Mesendoderm (in vitro differentiated cells): Measurements from ENCODE around the gene MAN1A2.
"Not testable (repeated sequence)": the region's sequence is repeated elsewhere in the genome, so short reads cannot be mapped to it uniquely, and the experiment has no call there.

ENCODE experiments used
- DNase-seq: peaks from one replicate; pipeline ENCODE4 v3.0.0; 2013
- H2AK5ac ChIP-seq: 2 replicates; pipeline ENCODE4 v1.6.1; 2013; ENCODE audit warnings: low read length, inconsistent platforms
- H2BK120ac ChIP-seq: 2 replicates; pipeline ENCODE4 v1.6.1; 2013; ENCODE audit warnings: low read depth, mild to moderate bottlenecking, low read length, moderate library complexity, mixed read lengths
- H2BK15ac ChIP-seq: replicated peaks from 2 replicates; pipeline ENCODE4 v1.6.1; 2013; ENCODE audit warnings: low read depth, mild to moderate bottlenecking, moderate library complexity
- H2BK5ac ChIP-seq: 2 replicates; pipeline ENCODE4 v1.6.1; 2013; ENCODE audit warnings: low read length, inconsistent platforms
- H3K18ac ChIP-seq: 2 replicates; pipeline ENCODE4 v1.6.1; 2013; ENCODE audit warnings: mild to moderate bottlenecking, low read length, mixed read lengths
- H3K23ac ChIP-seq: one replicate; pipeline ENCODE4 v1.6.1; 2013; ENCODE audit warnings: low read length
- H3K27ac ChIP-seq: 2 replicates; pipeline ENCODE4 v1.5.1; 2013; ENCODE audit warnings: low read depth, mild to moderate bottlenecking, inconsistent platforms, low read length, moderate library complexity
- H3K27me3 ChIP-seq: 2 replicates; pipeline ENCODE4 v1.6.1; 2013; ENCODE audit warnings: low read length, control low read depth, mild to moderate bottlenecking, inconsistent platforms; ENCODE audit not compliant: insufficient read depth, poor library complexity
- H3K36me3 ChIP-seq: 2 replicates; pipeline ENCODE4 v1.6.1; 2013; ENCODE audit warnings: low read length, inconsistent platforms; ENCODE audit not compliant: control insufficient read depth, insufficient read depth
- H3K4ac ChIP-seq: one replicate; pipeline ENCODE4 v1.6.1; 2013; ENCODE audit warnings: low read depth, mild to moderate bottlenecking, low read length, moderate library complexity
- H3K4me1 ChIP-seq: 2 replicates; pipeline ENCODE4 v1.6.1; 2013; ENCODE audit warnings: low read depth, low read length, inconsistent platforms; ENCODE audit not compliant: control insufficient read depth
- H3K4me2 ChIP-seq: 2 replicates; pipeline ENCODE4 v1.6.1; 2013; ENCODE audit warnings: low read length
- H3K4me3 ChIP-seq: 2 replicates; pipeline ENCODE4 v1.5.1; 2013; ENCODE audit warnings: mild to moderate bottlenecking, low read length
- H3K56ac ChIP-seq: one replicate; pipeline ENCODE4 v1.6.1; 2013; ENCODE audit warnings: low read length
- H3K79me1 ChIP-seq: 2 replicates; pipeline ENCODE4 v1.6.1; 2013; ENCODE audit warnings: low read length, inconsistent platforms
- H3K79me2 ChIP-seq: 2 replicates; pipeline ENCODE4 v1.6.1; 2013; ENCODE audit warnings: mild to moderate bottlenecking, low read length; ENCODE audit not compliant: control insufficient read depth, insufficient read depth
- H3K9ac ChIP-seq: 2 replicates; pipeline ENCODE4 v1.6.1; 2013; ENCODE audit warnings: low read length, inconsistent platforms
- H4K5ac ChIP-seq: one replicate; pipeline ENCODE4 v1.6.1; 2013; ENCODE audit warnings: low read length
- H4K8ac ChIP-seq: one replicate; pipeline ENCODE4 v1.6.1; 2013; ENCODE audit warnings: low read depth, mild to moderate bottlenecking, control low read depth, low read length, moderate library complexity
- WGBS: extraction: QIAGEN DNeasy Blood & Tissue Kit; methylation state at CpG from one replicate; pipeline ENCODE4 v1.1.7; 2013; ENCODE audit warnings: low lambda C conversion rate, missing lambda C conversion rate; ENCODE audit not compliant: insufficient coverage; ENCODE audit errors: extremely low coverage; 5-methylcytosine and 5-hydroxymethylcytosine counted together

MAN1A2 gene

GRCh38 chr1:117466761-117467160, 99.5 kb downstream of the MAN1A2 start:
- no peak overlapping the region for H2BK5ac ChIP-seq
- no peak overlapping the region for H4K8ac ChIP-seq
- H3K56ac ChIP-seq = no peak overlapping the region
- no peak for DNase-seq
- no peak overlapping the region for H3K27ac ChIP-seq
- no peaks in the 10 kb centered on the region for H3K27me3 ChIP-seq
- no peak overlapping the region for H4K5ac ChIP-seq
- no peaks in the 10 kb centered on the region for H3K4me1 ChIP-seq
- no peak overlapping the region for H2AK5ac ChIP-seq
- H3K79me1 ChIP-seq = no peaks in the 10 kb centered on the region
- H3K79me2 ChIP-seq = no peaks in the 10 kb centered on the region
- H2BK15ac ChIP-seq = no peak overlapping the region
- H3K4me3 ChIP-seq = no peak overlapping the region
- no peaks in the 10 kb centered on the region for H3K36me3 ChIP-seq
- no peak overlapping the region for H3K23ac ChIP-seq
- no peak overlapping the region for H3K4ac ChIP-seq
- H3K9ac ChIP-seq = no peak overlapping the region
- no peak overlapping the region for H3K4me2 ChIP-seq
- H3K18ac ChIP-seq = no peak overlapping the region
- H2BK120ac ChIP-seq = no peak overlapping the region

DNA sequence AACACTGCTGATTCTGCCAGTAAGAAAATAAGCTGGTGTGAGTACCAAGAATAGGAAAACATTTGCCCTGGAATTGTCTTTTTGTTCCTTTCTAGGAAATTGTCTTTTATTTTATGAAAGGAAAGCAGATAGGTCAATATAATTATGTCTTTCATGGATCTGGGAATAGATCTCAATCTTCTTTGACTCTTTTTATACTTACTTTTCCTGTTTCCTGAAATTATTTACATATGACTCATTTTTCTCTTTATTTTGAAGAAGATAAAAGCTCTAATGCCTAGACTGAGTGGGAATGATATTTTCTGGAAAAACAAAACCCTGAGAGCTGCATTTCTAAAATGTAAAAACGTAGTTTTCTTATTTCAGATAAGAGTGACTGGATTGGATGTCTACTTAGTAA, 100.1 kb downstream of the MAN1A2 start:
- DNase-seq = no peak
- H3K23ac ChIP-seq = no peak overlapping the region
- no peak overlapping the region for H3K4me2 ChIP-seq
- H2AK5ac ChIP-seq = no peak overlapping the region
- H2BK5ac ChIP-seq = no peak overlapping the region
- H2BK120ac ChIP-seq = no peak overlapping the region
- no peaks in the 10 kb centered on the region for H3K36me3 ChIP-seq
- no peak overlapping the region for H3K18ac ChIP-seq
- H3K4me3 ChIP-seq = no peak overlapping the region
- H3K79me1 ChIP-seq = no peaks in the 10 kb centered on the region
- H4K8ac ChIP-seq = no peak overlapping the region
- no peak overlapping the region for H3K56ac ChIP-seq
- H3K27ac ChIP-seq = no peak overlapping the region
- H3K79me2 ChIP-seq = no peaks in the 10 kb centered on the region
- H2BK15ac ChIP-seq = no peak overlapping the region
- no peak overlapping the region for H4K5ac ChIP-seq
- no peaks in the 10 kb centered on the region for H3K27me3 ChIP-seq
- H3K9ac ChIP-seq = no peak overlapping the region
- H3K4ac ChIP-seq = no peak overlapping the region
- H3K4me1 ChIP-seq = no peaks in the 10 kb centered on the region
- WGBS = no CpG with 5 or more reads among the region's 1 CpG

- Histone ChIP-seq H3K27ac (no peak overlapping the region), H3K4ac (no peak overlapping the region), H2BK15ac (no peak overlapping the region), H2BK120ac (no peak overlapping the region), H4K5ac (no peak overlapping the region), H3K4me1 (no peaks in the 10 kb centered on the region), H3K27me3 (no peaks in the 10 kb centered on the region), H3K36me3 (no peaks in the 10 kb centered on the region), H3K56ac (no peak overlapping the region), H3K9ac (no peak overlapping the region), H3K23ac (no peak overlapping the region), H2BK5ac (no peak overlapping the region), H2AK5ac (no peak overlapping the region), H4K8ac (no peak overlapping the region), H3K4me2 (no peak overlapping the region), H3K4me3 (no peak overlapping the region), H3K79me1 (no peaks in the 10 kb centered on the region), H3K18ac (no peak overlapping the region), H3K79me2 (no peaks in the 10 kb centered on the region)
- DNase-seq = no peak
Measured at GRCh38 chr1:117473063-117473462, 105.8 kb downstream of the MAN1A2 start.

DNA sequence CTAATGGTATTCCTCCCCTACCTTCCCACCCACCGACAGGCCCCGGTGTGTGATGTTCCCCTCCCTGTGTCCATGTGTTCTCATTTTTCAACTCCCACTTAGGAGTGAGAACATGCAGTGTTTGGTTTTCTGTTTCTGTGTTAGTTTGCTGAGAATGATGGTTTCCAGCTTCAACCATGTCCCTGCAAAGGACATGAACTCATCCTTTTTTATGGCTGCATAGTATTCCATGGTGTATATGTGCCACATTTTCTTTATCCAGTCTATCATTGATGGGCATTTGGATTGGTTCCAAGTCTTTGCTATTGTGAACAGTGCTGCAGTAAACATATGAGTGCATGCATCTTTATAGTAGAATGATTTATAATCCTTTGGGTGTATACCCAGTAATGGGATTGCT, 108.2 kb downstream of the MAN1A2 start:
- H3K27ac ChIP-seq, H3K36me3 ChIP-seq, H2BK15ac ChIP-seq, H3K27me3 ChIP-seq, H3K9ac ChIP-seq, H3K23ac ChIP-seq, H2AK5ac ChIP-seq, H3K4me1 ChIP-seq, H2BK5ac ChIP-seq, H3K18ac ChIP-seq, H2BK120ac ChIP-seq, H4K8ac ChIP-seq, H3K4me2 ChIP-seq, H4K5ac ChIP-seq, H3K79me2 ChIP-seq, H3K4me3 ChIP-seq, H3K79me1 ChIP-seq, H3K56ac ChIP-seq, H3K4ac ChIP-seq, DNase-seq: not testable (repeated sequence)
- no CpG with 5 or more reads among the region's 2 CpGs for WGBS

DNA sequence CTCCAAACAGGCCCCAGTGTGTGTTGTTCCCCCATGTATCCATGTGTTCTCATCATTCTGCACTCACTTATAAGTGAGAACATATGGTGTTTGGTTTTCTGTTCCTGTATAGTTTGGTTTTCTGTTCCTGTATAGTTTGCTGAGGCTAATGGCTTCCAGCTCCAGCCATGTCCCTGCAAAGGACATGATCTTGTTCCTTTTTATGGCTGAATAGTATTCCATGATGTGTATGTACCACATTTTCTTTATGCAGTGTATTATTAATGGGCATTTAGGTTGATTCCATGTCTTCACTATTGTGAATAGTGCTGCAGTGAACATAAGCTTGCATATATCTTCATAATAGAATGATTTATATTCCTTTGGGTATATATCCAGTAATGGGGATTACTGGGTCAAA, 111.8 kb downstream of the MAN1A2 start:
- no peaks in the 10 kb centered on the region for H3K36me3 ChIP-seq
- no peak for DNase-seq
- no peak overlapping the region for H2AK5ac ChIP-seq
- H2BK15ac ChIP-seq = no peak overlapping the region
- no peak overlapping the region for H2BK5ac ChIP-seq
- no peaks in the 10 kb centered on the region for H3K79me1 ChIP-seq
- no peaks in the 10 kb centered on the region for H3K79me2 ChIP-seq
- H2BK120ac ChIP-seq = no peak overlapping the region
- no peak overlapping the region for H3K23ac ChIP-seq
- H3K4me1 ChIP-seq = no peaks in the 10 kb centered on the region
- no peak overlapping the region for H4K5ac ChIP-seq
- H3K27ac ChIP-seq = no peak overlapping the region
- no peak overlapping the region for H3K4me2 ChIP-seq
- no peaks in the 10 kb centered on the region for H3K27me3 ChIP-seq
- H3K18ac ChIP-seq = no peak overlapping the region
- no peak overlapping the region for H3K4ac ChIP-seq
- H3K9ac ChIP-seq = no peak overlapping the region
- no peak overlapping the region for H4K8ac ChIP-seq
- no peak overlapping the region for H3K56ac ChIP-seq
- H3K4me3 ChIP-seq = no peak overlapping the region

DNA sequence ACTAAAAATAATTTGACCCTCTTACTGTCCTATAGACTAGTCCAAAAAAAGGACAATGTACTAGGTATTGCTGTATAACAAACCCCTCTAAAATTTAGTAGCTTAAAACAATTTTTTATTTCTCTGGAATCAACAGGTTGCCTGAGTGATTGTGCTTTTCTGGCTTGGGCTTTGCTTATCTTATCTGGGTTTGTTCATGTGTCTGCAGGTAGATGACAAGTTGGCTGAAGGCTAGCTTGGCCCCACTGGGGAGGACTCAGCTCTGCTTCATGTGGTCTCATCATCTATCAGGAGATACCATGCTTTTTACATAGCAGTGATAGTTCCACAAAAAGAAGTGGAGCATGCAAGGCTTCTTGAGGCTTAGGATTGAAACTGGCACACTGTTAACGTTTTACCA, 114.2 kb downstream of the MAN1A2 start:
- H3K27me3 ChIP-seq = no peaks in the 10 kb centered on the region
- no peak overlapping the region for H3K18ac ChIP-seq
- H2BK5ac ChIP-seq = no peak overlapping the region
- no peak overlapping the region for H2BK15ac ChIP-seq
- no peaks in the 10 kb centered on the region for H3K79me1 ChIP-seq
- no peak overlapping the region for H3K9ac ChIP-seq
- H3K79me2 ChIP-seq = no peaks in the 10 kb centered on the region
- H3K27ac ChIP-seq = no peak overlapping the region
- H4K8ac ChIP-seq = no peak overlapping the region
- no peak overlapping the region for H3K4ac ChIP-seq
- no peaks in the 10 kb centered on the region for H3K36me3 ChIP-seq
- H2BK120ac ChIP-seq = no peak overlapping the region
- no peak overlapping the region for H3K56ac ChIP-seq
- no peaks in the 10 kb centered on the region for H3K4me1 ChIP-seq
- H3K4me2 ChIP-seq = no peak overlapping the region
- no CpG with 5 or more reads among the region's 1 CpG for WGBS
- no peak for DNase-seq
- H4K5ac ChIP-seq = no peak overlapping the region
- H3K23ac ChIP-seq = no peak overlapping the region
- no peak overlapping the region for H3K4me3 ChIP-seq
- H2AK5ac ChIP-seq = no peak overlapping the region
